GM23338 (cell line): Measurements from ENCODE around the gene MID1.

Source experiments
- CTCF ChIP-seq, 2 experiments: fragments of 200-600 bp in 1 of 2; sonication (generic) in 1 of 2; conservative IDR thresholded peaks; 2 replicates each; pipeline versions ENCODE4 v1.5.1 to v1.6.1; 2016 to 2017; ENCODE audit warnings: antibody characterized with exemption in 2 of 2, low read depth in 2 of 2, mild to moderate bottlenecking in 2 of 2, moderate library complexity in 1 of 2
- EZH2 ChIP-seq: fragments of 200-600 bp; sonication (generic); IDR thresholded peaks from one replicate; pipeline ENCODE4 v1.8.0; 2017; ENCODE audit warnings: antibody characterized with exemption, mild to moderate bottlenecking, low read depth; ENCODE audit not compliant: unreplicated experiment
- EZH2phosphoT487 ChIP-seq: fragments of 200-600 bp; sonication (generic); IDR thresholded peaks from one replicate; pipeline ENCODE4 v1.8.1; 2018; ENCODE audit warnings: antibody characterized with exemption; ENCODE audit not compliant: unreplicated experiment
- JUNB ChIP-seq: IDR thresholded peaks from one replicate; pipeline ENCODE4 v1.6.1; 2016; ENCODE audit warnings: antibody characterized with exemption; ENCODE audit not compliant: unreplicated experiment
- POLR2AphosphoS5 ChIP-seq: IDR thresholded peaks from 2 replicates; pipeline ENCODE4 v1.6.1; 2016; ENCODE audit warnings: antibody characterized with exemption, low read depth
- ZNF114 ChIP-seq: fragments of 250-450 bp; sonication (Bioruptor Pico); IDR thresholded peaks from 2 replicates; pipeline ENCODE4 v1.5.0; 2020; ENCODE audit warnings: mild to moderate bottlenecking, moderate library complexity
- TF ChIP-seq, protein P1 (sequence below): IDR thresholded peaks from one replicate; pipeline ENCODE4 v1.6.1; 2018; ENCODE audit warnings: antibody characterized with exemption; ENCODE audit not compliant: unreplicated experiment

DNA sequence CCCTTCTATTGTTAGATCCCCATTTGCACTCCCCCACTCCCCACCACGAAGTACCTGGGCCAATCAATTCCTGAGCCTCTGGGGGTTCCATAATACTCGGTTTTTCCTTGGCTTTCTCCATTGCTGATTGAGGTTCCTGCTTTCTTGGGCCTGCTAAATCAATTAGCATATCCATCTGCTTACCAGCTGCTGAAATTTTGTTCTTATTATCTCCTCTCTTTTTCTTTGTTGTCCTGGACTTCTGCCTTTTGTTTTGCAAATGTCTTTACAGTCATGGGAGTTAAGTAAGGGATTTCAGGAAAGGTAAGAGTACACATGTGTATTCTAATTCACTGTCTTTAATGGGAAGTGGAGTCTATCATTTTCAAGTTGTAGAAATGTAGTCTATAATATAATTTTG, 222.2 kb downstream of the MID1 start:
- no peak for TF ChIP-seq CTCF (conservative IDR thresholded peaks at IDR 0.05; ENCODE audit: low read depth in 2 of 2)
- TF ChIP-seq JUNB, result no peak
- TF ChIP-seq EZH2phosphoT487, result no peak
- TF ChIP-seq, protein P1, sequence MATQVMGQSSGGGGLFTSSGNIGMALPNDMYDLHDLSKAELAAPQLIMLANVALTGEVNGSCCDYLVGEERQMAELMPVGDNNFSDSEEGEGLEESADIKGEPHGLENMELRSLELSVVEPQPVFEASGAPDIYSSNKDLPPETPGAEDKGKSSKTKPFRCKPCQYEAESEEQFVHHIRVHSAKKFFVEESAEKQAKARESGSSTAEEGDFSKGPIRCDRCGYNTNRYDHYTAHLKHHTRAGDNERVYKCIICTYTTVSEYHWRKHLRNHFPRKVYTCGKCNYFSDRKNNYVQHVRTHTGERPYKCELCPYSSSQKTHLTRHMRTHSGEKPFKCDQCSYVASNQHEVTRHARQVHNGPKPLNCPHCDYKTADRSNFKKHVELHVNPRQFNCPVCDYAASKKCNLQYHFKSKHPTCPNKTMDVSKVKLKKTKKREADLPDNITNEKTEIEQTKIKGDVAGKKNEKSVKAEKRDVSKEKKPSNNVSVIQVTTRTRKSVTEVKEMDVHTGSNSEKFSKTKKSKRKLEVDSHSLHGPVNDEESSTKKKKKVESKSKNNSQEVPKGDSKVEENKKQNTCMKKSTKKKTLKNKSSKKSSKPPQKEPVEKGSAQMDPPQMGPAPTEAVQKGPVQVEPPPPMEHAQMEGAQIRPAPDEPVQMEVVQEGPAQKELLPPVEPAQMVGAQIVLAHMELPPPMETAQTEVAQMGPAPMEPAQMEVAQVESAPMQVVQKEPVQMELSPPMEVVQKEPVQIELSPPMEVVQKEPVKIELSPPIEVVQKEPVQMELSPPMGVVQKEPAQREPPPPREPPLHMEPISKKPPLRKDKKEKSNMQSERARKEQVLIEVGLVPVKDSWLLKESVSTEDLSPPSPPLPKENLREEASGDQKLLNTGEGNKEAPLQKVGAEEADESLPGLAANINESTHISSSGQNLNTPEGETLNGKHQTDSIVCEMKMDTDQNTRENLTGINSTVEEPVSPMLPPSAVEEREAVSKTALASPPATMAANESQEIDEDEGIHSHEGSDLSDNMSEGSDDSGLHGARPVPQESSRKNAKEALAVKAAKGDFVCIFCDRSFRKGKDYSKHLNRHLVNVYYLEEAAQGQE, result no peak
- no peak for TF ChIP-seq EZH2
- TF ChIP-seq POLR2AphosphoS5, result no peak
- TF ChIP-seq ZNF114 (CRISPR knock-in tag), result no peak
